ENCODE measurements around the gene LTV1. TPM values are rescaled to one million over a fixed set of nuclear protein-coding genes. Genes with fewer than 3 reads are reported as not detected.

The LTV1 gene
- polyA plus RNA-seq, 4 donors = 32.3 to 42.1 (median 39.9) TPM

DNA sequence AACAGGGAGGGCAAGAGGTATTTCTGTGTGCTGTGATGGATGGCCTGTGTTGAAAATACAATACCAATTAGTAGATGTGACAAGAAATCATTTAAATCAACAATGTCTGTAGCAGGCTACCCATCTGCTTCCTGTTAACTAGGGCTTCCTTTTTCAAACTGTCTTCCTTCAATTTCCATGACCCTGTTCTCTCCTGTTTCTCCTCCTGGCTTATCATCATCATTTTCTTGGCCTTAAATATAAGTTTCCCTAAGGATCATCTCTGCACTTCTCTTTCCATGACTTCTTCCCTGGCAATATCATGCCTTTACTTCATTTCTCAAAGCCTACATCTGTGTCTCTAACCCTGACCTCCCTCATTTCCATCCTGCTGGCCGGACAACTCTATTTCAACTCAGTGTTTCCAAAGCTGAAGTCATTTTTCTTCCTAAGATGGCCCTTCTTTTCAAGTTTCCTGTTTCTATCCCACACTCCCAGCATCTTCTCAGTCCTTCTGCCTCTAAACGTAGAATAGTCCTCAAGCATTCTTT, 39.3 kb downstream of the LTV1 start:
- DNase-seq (ENCODE audit: low read depth in 4 of 4, low spot score in 3 of 4) = no peak

DNA sequence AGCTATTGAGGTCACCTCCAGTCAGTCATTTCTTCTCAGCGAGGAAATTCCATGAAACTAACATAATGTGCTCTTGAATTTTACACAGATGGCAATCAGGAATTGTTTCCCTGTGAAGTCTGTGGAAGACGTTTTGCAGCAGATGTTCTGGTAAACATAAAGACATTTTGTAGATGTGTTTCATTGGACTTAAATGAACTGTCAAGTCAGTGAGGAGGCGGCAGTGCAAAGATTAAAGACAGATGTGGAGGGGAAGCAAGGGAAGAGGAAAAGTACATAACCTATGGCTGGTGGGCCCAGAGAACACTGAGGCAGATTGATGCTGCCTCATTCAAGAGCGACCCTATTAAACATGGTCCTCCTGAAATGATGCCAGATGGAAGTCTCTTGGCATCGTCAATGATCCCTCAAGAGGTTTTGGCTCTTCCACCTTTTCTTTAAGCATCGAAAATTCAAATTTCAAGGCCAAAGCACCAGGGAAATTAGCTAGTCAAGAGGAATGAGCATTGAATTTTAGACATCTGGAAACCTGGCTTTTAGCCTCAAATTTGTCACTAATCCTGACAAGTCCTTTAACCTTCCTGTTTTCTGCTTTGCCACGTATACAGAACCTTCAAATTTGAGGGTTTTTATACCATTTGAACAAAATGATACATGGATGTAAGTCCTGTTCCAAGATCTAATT, 41.2 kb downstream of the LTV1 start:
- DNase-seq (ENCODE audit: low read depth in 4 of 4, low spot score in 3 of 4) = no peak

DNA sequence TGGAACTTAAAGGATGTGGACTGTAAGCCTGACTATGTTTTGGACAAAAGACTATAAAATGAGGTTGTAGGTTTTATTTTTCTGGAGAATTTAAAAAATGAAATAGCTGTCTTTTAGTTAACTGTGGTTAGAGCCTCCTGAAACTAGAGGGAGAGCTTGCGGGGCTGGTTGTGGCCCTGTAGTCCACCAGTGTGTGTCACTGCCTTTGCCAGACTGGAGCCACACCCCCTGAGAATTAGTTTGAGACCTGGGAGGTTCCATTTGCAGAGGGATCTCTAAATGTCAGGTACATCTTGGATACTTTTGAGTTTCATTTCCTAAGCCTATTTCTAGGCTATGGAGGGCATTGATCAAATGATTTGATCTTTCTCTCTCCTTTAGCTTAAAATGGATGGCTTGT, 42.0 kb downstream of the LTV1 start:
- DNase-seq (ENCODE audit: low read depth in 4 of 4, low spot score in 3 of 4) = no peak

DNA sequence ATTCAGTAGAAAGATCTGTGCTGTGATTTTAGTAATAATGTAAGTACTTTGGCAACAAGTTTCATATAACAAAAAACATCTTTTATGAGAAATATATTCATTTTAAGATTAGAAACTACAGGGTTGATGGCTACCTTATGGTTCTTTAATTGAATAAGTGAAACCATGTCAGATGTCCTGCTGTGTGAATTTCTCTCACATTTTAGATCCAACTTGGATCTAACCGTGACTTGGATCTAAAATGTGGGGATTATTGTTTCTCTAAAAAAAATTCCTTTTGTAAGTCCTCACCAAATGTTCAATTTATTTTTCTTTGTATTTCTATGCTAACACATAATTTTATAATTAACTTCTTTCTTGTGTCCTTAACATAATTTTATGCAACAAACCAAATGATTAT, 51.5 kb downstream of the LTV1 start:
- DNase-seq (ENCODE audit: low read depth in 4 of 4, low spot score in 3 of 4) = no peak

DNA sequence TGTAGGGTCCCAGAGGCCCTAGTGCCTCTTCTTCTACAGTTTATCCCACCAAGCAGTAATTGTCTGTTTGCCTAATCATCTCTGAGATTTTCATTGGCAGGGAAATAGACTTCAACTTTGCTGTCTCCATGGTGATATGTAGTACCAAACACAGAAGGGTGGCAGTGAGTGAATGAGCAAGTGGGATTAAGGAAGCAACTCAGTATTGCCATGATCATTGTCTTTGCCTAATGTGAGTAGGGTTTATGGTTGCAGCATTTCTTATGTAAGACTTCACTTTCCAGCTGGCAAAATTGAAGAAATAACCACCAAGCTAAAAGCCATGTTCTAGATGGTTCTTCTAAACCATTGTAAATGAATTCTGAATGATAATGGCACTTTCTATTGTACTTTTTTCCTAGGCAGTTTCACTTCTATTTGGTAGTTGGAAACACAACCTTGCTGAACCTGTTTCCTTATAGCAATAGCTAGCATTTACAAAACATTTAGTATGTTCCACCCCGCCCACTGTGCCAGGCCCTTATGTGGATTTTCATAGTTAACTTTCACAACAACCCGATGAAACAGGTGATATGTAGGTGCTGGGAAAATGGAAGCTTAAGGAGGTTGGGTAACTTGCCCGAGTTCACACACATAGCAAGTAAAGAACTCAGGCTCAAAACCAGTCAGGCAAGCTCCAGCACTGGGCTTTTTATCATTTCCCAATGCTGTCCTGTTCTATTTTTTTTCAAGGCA, 53.2 kb downstream of the LTV1 start:
- no peak for DNase-seq (ENCODE audit: low read depth in 4 of 4, low spot score in 3 of 4)

DNA sequence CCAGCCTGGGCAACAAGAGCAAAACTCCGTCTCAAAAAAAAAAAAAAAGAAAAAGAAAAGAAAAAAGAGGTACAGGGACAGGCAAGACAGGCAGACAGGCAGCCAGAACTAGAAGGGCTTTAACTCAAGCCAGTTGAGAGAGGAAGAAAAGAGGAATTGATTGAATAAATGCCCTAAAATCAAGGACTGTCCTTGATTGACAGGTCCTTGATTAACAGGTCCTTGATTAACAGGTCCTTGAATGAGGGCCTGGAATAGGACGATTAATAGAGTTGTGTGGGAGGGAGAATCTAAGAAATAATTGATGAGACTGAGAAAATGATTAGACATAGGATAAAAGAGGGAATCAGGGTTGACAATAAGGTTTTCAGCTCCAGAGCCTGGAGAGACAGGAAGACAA, 57.2 kb downstream of the LTV1 start:
- DNase-seq (ENCODE audit: low read depth in 4 of 4, low spot score in 3 of 4) = no peak

DNA sequence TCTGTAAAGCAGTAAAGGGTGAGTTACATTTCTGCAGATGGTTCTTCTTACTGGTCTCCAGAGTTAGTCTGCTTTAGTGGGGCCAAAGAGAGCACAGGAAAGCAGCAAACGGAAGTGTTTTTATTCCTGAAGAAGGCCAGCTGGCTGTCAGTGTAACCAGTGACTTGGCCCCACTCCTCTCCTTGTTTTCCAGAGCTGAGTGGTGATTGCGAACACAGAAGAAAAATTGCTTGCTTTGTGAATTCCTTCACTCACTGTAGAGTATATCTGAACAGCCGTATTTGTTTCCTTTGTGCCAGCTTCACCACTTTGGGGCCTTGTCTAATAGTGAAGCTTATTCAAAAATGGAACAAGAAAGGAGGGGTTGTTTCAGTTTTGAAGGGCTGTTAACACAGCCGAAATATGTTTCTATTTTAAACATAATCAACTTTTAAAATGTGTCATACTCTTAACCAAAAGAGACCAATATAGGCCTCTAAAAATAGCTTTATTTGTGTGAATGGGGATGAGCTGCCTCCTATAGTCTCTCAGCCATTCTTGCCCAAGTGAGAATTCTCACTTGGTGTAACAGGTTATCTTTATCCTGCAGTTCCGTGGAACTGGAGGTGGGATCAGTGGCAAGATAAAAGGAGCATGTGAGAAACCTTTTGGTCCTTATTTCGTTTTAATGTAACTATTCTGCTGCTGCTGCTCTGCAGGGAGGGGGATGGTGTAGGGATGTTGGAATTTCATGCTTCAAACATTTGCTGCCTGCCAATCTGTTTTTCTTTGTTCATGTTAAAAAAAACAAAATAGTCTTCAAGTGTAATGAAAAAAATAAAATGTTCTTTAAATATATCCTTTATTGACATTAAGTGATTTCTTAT, 59.0 kb downstream of the LTV1 start:
- peak; percentile 76 to 81 (median 80) for DNase-seq (ENCODE audit: low read depth in 4 of 4, low spot score in 3 of 4)

DNA sequence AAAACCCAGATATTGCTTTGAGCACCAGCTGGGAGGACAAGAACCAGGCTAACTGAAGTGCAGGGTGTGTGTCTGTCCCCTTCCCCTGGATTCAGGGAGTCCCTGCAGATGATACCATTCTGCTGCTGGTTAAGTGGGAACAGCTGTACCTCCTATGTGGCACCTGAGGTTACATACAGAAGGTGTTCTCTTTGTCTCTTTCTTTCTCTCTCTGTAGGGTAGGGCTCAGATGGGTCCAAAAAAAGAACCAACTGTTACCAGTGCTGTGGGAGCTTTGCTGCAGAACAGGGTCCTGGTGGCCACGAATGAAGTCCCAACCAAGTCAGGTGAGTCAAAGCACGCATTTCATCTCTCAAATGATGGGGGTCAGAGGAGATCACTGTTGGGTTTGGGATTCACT, 59.7 kb downstream of the LTV1 start:
- DNase-seq (ENCODE audit: low read depth in 4 of 4, low spot score in 3 of 4) = no peak

DNA sequence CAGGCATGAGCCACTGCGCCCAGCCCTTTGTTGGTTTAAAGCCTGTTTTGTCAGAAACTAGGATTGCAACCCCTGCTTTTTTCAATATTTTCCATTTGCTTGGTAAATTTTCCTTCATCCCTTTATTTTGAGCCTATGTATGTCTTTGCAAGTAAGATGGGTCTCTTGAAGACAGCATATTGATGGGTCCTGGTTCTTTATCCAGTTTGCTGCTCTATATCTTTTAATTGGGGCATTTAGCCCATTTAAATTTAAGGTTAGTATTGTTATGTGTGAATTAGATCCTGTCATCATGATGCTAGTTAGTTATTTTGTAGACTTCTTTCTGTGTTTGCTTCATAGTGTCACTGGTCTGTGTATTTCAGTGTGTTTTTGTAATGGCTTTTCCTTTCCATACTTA, 67.9 kb downstream of the LTV1 start:
- DNase-seq (ENCODE audit: low read depth in 4 of 4, low spot score in 3 of 4) = no peak

DNA sequence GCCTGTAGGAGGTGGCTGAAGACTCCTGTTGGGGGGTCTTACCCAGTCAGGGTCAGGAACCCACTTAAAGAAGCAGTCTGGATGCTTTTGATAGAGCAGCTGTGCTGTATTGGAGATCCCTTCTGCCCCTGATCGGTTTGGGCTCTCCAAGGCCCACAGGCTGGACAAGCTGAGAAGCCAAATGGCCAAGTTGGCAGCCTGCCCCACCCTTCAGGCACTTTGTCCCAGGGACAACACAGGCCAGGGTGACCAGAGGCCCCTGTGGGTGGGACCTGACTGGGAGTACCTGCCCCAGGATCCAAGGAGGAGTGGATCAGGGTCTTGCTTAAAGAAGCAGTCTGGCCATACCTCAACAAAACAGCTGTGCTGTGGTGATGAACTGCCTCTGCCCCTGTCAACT, 69.5 kb downstream of the LTV1 start:
- no peak for DNase-seq (ENCODE audit: low read depth in 4 of 4, low spot score in 3 of 4)

Other genes starting within 250 kb of the LTV1 start
- 10 to 100 TPM; 26.6 to 40.9 (median 32.4) TPM for gene PHACTR2, start 165.4 kb upstream of the LTV1 start, polyA plus RNA-seq (ENCODE audit: insufficient read length in 4 of 4)
- gene ZC2HC1B, start 21.1 kb downstream of the LTV1 start, polyA plus RNA-seq (ENCODE audit: insufficient read length in 4 of 4) = under 1 TPM in 2 of 4 donors, not detected in 2; 0.22 to 0.87 TPM
- gene PLAGL1, start 164.9 kb downstream of the LTV1 start, polyA plus RNA-seq (ENCODE audit: insufficient read length in 4 of 4) = 100 to 1,000 TPM in 1 of 4 donors, 10 to 100 TPM in 3; 83.3 to 105 (median 84.5) TPM

Data from right renal pelvis (tissue), 4 donors.